Mesothelial cell of epicardium (in vitro differentiated cells): ENCODE measurements around the gene ACADL. TPM values are rescaled to one million over a fixed set of nuclear protein-coding genes. Genes with fewer than 3 reads are reported as not detected.

Experiments
- DNase-seq, 2 experiments: peaks; one replicate each; pipeline ENCODE4 v3.0.0; 2021; ENCODE audit warnings: low spot score in 2 of 2; ENCODE audit not compliant: unreplicated experiment in 2 of 2
- H3K27ac Mint-ChIP-seq: 2 replicates; pipeline ENCODE4 v1.8.0; 2021; ENCODE audit warnings: mixed read lengths
- H3K27me3 Mint-ChIP-seq: 2 replicates; pipeline ENCODE4 v1.8.0; 2021; ENCODE audit warnings: low read depth, mixed read lengths
- H3K36me3 Mint-ChIP-seq: 2 replicates; pipeline ENCODE4 v1.8.0; 2021; ENCODE audit warnings: mixed read lengths
- H3K4me1 Mint-ChIP-seq: 2 replicates; pipeline ENCODE4 v1.8.0; 2021; ENCODE audit warnings: mixed read lengths
- H3K4me3 Mint-ChIP-seq: 2 replicates; pipeline ENCODE4 v1.8.0; 2021; ENCODE audit warnings: mild to moderate bottlenecking, moderate library complexity, mixed read lengths
- H3K9me3 Mint-ChIP-seq: 2 replicates; pipeline ENCODE4 v1.8.0; 2021; ENCODE audit warnings: mixed read lengths
- total RNA-seq: library from RNA; stranded (reverse); gene quantifications from 3 replicates; pipeline ENCODE4 v1.2.1, GENCODE V29; 2021
- TF ChIP-seq, protein P1 (sequence below): fragments of 200-600 bp; sonication (generic); IDR thresholded peaks from one replicate; pipeline ENCODE4 v1.5.0; 2021; ENCODE audit warnings: antibody characterized with exemption; ENCODE audit not compliant: unreplicated experiment

Gene ACADL
- total RNA-seq, 1 donor from 2014 or later: 13.2 TPM

- H3K4me3 Mint-ChIP-seq: no peak overlapping the region
- peaks cover 7% of the 10 kb centered on the region for H3K4me1 Mint-ChIP-seq
- H3K9me3 Mint-ChIP-seq: no peaks in the 10 kb centered on the region
- H3K27me3 Mint-ChIP-seq: no peaks in the 10 kb centered on the region
- DNase-seq: no peak
- H3K27ac Mint-ChIP-seq: no peak overlapping the region
- TF ChIP-seq, protein P1, sequence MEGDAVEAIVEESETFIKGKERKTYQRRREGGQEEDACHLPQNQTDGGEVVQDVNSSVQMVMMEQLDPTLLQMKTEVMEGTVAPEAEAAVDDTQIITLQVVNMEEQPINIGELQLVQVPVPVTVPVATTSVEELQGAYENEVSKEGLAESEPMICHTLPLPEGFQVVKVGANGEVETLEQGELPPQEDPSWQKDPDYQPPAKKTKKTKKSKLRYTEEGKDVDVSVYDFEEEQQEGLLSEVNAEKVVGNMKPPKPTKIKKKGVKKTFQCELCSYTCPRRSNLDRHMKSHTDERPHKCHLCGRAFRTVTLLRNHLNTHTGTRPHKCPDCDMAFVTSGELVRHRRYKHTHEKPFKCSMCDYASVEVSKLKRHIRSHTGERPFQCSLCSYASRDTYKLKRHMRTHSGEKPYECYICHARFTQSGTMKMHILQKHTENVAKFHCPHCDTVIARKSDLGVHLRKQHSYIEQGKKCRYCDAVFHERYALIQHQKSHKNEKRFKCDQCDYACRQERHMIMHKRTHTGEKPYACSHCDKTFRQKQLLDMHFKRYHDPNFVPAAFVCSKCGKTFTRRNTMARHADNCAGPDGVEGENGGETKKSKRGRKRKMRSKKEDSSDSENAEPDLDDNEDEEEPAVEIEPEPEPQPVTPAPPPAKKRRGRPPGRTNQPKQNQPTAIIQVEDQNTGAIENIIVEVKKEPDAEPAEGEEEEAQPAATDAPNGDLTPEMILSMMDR: no peak
- H3K36me3 Mint-ChIP-seq: no peaks in the 10 kb centered on the region
These were observed 27.5 kb downstream of the ACADL start for GRCh38 chr2:210197720-210198119.

GRCh38 chr2:210195101-210195852 is 30.0 kb downstream of the ACADL start:
- H3K4me1 Mint-ChIP-seq: peaks cover 7% of the 10 kb centered on the region
- H3K36me3 Mint-ChIP-seq: no peaks in the 10 kb centered on the region
- peak overlapping the region; percentile 66 for H3K4me3 Mint-ChIP-seq
- TF ChIP-seq, protein P1: peak; percentile 71
- DNase-seq: no peak
- no peak overlapping the region for H3K27ac Mint-ChIP-seq
- H3K9me3 Mint-ChIP-seq: no peaks in the 10 kb centered on the region
- no peaks in the 10 kb centered on the region for H3K27me3 Mint-ChIP-seq

DNA sequence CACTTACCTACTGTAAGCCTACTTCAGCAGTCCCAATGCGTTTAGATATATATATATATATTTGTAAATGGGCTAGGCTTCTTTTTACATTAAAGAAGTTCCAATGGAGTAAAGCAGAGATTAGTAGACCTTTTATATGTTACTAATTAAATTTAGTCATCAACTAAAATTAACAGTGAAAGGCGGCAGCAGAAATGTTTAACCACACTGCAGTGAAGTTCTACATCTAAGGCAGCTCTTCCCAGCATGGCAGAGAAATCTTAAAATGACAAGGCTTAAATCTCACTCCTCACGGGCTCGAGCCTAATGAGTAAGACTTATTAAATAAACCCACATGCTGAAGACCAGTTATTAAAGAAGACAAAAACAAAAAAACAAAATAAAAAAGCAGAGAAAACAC is 34.9 kb downstream of the ACADL start:
- H3K27me3 Mint-ChIP-seq: no peaks in the 10 kb centered on the region
- TF ChIP-seq, protein P1: no peak
- no peak overlapping the region for H3K4me3 Mint-ChIP-seq
- peaks cover 13% of the 10 kb centered on the region for H3K9me3 Mint-ChIP-seq
- H3K27ac Mint-ChIP-seq: no peak overlapping the region
- DNase-seq: no peak
- H3K36me3 Mint-ChIP-seq: peaks cover 17% of the 10 kb centered on the region
- peaks cover 17% of the 10 kb centered on the region for H3K4me1 Mint-ChIP-seq

- H3K4me3 Mint-ChIP-seq: no peak overlapping the region
- DNase-seq: no peak
- no peaks in the 10 kb centered on the region for H3K27me3 Mint-ChIP-seq
- peaks cover 23% of the 10 kb centered on the region for H3K36me3 Mint-ChIP-seq
- TF ChIP-seq, protein P1: no peak
- no peak overlapping the region for H3K27ac Mint-ChIP-seq
- H3K4me1 Mint-ChIP-seq: peaks cover 11% of the 10 kb centered on the region
- peaks cover 21% of the 10 kb centered on the region for H3K9me3 Mint-ChIP-seq
These were observed 35.7 kb downstream of the ACADL start for GRCh38 chr2:210189452-210190138.

GRCh38 chr2:210188755-210189154 is 36.5 kb downstream of the ACADL start:
- DNase-seq: no peak
- H3K9me3 Mint-ChIP-seq: peaks cover 29% of the 10 kb centered on the region
- TF ChIP-seq, protein P1: no peak
- no peak overlapping the region for H3K4me3 Mint-ChIP-seq
- H3K4me1 Mint-ChIP-seq: peaks cover 11% of the 10 kb centered on the region
- no peaks in the 10 kb centered on the region for H3K27me3 Mint-ChIP-seq
- H3K27ac Mint-ChIP-seq: no peak overlapping the region
- H3K36me3 Mint-ChIP-seq: peaks cover 31% of the 10 kb centered on the region
